Stimulated activated naive CD8-positive, alpha-beta T cell treated with anti-CD3 and anti-CD28 coated beads, Interleukin-15, amount 100 ng/mL, for 72 hours (primary cell): Measurements from ENCODE around the gene NTM.

Experiments used
- ATAC-seq: fragments of 150-1000 bp; cut with Tn5 transposase; 2 replicates; pipeline ENCODE4 v1.10.0; 2021; ENCODE audit warnings: mild to moderate bottlenecking, moderate library complexity
- DNase-seq, 2 donors: peaks; one replicate each; pipeline ENCODE4 v3.0.0; 2021 to 2022
- H3K27ac Mint-ChIP-seq, 2 donors: one replicate each; pipeline ENCODE4 v1.8.0; 2022; ENCODE audit warnings: mild to moderate bottlenecking in 2 of 2, mixed read lengths in 2 of 2, moderate library complexity in 2 of 2
- H3K27me3 Mint-ChIP-seq: one replicate; pipeline ENCODE4 v1.8.0; 2022; ENCODE audit warnings: mixed read lengths
- H3K4me1 Mint-ChIP-seq: one replicate; pipeline ENCODE4 v1.8.0; 2022; ENCODE audit warnings: mild to moderate bottlenecking, mixed read lengths
- H3K4me3 Mint-ChIP-seq, 2 donors: one replicate each; pipeline ENCODE4 v1.8.0; 2022; ENCODE audit warnings: mild to moderate bottlenecking in 2 of 2, mixed read lengths in 2 of 2, moderate library complexity in 1 of 2
- H3K9me3 Mint-ChIP-seq, 2 donors: one replicate each; pipeline ENCODE4 v1.8.0; 2022; ENCODE audit warnings: mixed read lengths in 2 of 2

Gene NTM

DNA sequence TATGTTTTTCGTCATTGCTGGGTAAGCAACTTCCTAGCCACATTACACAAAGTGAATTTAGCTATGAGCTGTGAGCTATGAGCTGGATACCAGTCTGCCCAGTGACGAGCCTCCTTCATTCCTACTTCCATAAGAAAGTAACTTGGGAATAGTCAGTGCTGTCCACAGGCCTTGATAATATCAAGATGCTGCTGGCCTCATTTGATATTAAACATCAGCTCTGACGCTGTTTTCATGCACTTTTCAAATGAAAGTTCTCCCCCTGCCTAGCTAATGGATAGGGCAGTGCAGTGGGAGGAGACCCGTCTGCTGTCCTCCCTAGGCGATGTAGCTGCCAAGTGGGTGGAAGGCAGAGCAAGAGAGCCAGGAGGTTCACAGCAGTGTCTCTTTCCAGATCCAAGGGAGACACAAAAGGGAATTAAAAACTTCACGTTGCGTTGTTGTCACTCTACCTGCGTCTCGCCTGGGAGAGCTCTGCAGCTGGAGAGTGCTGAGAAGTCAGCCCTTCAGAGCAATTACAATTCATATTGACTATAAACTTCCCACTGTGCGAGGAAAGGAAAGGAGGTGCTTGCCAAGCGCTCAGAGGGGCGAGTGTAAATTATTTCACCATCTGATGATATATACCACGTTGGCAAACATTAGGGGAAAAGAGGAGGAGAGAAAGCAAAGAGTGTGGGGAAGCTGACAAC lies 861.4 kb downstream of the NTM start:
- H3K9me3 Mint-ChIP-seq, result peaks cover 7 to 35% of the 10 kb centered on the region in 2 donors
- no peak overlapping the region for H3K4me3 Mint-ChIP-seq
- H3K27me3 Mint-ChIP-seq, result no peaks in the 10 kb centered on the region
- DNase-seq (no peak), ATAC-seq (no peak)
- no peaks in the 10 kb centered on the region for H3K4me1 Mint-ChIP-seq
- H3K27ac Mint-ChIP-seq, result no peak overlapping the region

DNA sequence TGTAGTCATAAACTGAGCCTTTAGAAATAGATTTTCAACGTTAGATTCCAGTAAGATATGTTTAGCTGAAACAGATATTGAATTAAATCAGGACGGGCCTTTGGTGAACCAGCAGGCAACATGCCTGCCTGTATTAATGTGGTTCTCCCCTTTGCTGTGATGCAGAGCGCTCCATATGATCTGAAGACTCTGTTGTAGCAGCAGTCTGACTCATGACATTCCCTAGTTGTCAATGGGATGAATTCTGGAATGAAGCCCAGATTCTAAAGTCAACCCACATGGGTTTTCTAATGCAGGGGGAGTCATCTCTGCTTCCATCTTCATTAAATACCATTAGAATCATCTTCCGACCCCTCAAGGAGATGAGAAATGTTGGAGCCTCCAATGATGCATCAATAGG lies 864.5 kb downstream of the NTM start:
- Mint-ChIP-seq H3K4me1 (no peaks in the 10 kb centered on the region), H3K4me3 (no peak overlapping the region), H3K27ac (no peak overlapping the region), H3K27me3 (no peaks in the 10 kb centered on the region), H3K9me3 (peaks cover 7 to 32% of the 10 kb centered on the region in 2 donors)
- no peak for DNase-seq
- no peak for ATAC-seq

DNA sequence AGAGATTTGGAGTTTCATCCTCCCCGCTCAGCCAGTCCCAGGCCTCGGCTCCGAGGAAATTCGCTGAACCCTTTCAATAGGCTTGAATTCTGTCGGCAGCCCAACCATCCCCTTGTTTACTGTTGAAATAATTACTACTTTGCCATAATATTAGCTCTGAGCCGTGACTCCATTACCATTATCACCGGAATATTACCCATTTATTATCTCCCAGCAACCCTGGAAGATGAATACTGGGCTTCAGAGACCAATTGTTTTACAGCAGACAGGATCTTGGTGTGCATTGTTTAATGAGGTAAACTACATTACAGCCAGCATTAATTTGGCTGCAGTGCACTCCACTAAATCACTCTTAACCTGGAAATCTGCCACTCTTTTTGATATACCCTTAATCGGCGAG lies 867.4 kb downstream of the NTM start:
- peaks cover 7 to 21% of the 10 kb centered on the region in 2 donors for H3K9me3 Mint-ChIP-seq
- DNase-seq (no peak), ATAC-seq (no peak)
- H3K4me3 Mint-ChIP-seq, result no peak overlapping the region
- no peaks in the 10 kb centered on the region for H3K4me1 Mint-ChIP-seq
- no peaks in the 10 kb centered on the region for H3K27me3 Mint-ChIP-seq
- no peak overlapping the region for H3K27ac Mint-ChIP-seq

DNA sequence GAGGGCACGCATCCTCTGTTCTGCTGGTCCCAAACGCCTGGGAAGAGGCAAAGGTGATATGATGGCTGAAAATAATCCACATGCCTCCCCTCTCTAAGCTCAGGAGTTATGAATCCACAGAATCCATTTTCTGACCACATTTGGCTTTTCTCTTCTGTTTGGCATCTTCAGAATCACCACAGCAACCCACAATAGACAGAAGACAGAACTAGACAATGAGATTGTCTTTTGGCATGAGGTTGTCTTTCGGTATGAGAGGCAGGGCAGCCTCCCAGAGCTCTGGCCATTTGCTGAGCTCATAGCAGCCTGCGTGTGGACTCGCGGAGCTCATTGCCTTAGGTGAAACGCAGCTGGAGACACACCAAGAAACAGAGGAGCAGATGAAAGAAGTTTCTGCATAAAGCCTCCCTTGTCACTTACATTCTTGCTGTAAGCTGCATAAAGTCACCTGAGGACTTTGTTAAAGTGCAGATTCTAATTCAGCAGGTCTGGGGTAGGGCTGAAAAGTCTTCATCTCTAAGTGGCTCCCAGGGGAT lies 868.0 kb downstream of the NTM start:
- no peaks in the 10 kb centered on the region for H3K27me3 Mint-ChIP-seq
- DNase-seq (no peak), ATAC-seq (no peak)
- peaks cover 7 to 18% of the 10 kb centered on the region in 2 donors for H3K9me3 Mint-ChIP-seq
- no peak overlapping the region for H3K4me3 Mint-ChIP-seq
- H3K4me1 Mint-ChIP-seq, result no peaks in the 10 kb centered on the region
- no peak overlapping the region for H3K27ac Mint-ChIP-seq

DNA sequence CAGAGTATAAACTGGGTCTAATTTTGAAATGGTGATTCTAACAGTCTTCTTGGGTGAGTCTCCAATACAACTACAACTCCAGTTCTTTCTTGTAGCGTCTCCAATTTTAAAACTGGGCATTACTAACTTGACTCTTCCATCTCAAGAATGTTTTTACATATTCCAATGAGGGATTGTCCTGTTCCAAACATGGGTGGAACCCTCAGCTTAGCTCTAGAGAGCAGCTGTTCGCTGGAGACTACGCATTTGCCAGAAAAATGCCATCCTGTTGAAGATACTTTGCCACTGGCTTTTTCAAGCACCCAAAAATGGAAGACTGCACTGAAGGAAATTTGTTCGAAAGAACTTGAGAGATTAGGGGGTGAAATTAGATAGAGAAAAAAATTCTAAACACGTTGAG lies 870.0 kb downstream of the NTM start:
- Mint-ChIP-seq H3K27ac (no peak overlapping the region), H3K9me3 (peaks cover 0 to 8% of the 10 kb centered on the region in 2 donors), H3K4me1 (no peaks in the 10 kb centered on the region), H3K4me3 (no peak overlapping the region), H3K27me3 (no peaks in the 10 kb centered on the region)
- DNase-seq, result no peak
- ATAC-seq, result no peak

DNA sequence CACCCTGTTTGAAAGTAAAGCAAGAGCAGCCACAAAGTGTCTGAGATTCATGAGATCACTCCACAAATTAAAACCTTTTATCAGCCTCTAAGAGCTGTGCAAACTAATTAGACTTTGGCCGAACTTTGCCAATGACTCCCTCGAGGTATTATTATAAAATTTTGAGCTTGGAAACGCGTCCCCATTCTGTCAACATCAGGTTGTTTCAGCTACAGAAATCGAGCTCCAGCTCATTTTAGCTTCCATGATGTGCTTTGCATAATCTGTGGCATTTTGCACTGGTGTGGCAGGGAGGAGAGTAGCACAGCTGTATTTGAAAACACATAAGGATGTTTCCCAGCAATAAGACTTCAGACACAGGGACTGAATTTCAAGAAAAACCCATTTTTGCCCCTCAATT lies 872.2 kb downstream of the NTM start:
- Mint-ChIP-seq H3K4me1 (no peaks in the 10 kb centered on the region), H3K27ac (no peak overlapping the region), H3K9me3 (peaks cover 0 to 8% of the 10 kb centered on the region in 2 donors), H3K4me3 (no peak overlapping the region), H3K27me3 (no peaks in the 10 kb centered on the region)
- ATAC-seq (no peak), DNase-seq (no peak)

DNA sequence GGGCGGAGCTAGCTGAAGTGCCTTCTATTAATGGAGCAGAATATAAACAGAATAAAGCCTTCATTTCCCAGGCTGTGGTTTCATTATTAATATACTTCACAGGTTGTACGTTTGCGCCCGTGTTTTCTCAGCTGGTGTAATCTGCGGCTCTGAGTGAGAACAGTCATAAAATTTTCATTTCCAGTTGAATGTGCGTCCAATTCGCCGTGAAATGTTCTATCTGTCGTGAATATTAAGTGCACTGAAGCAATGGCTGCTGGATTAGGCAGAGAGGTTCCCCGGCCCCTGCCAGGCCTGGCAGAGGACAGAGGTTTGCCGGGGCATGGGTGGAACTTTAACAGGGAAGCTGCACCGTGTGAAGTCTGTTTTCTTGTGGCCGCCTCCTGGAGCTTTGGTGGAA lies 874.4 kb downstream of the NTM start:
- DNase-seq (no peak), ATAC-seq (no peak)
- Mint-ChIP-seq H3K4me3 (no peak overlapping the region), H3K27me3 (no peaks in the 10 kb centered on the region), H3K27ac (peak overlapping the region in 1 of 2 donors; percentile 76), H3K9me3 (no peaks in the 10 kb centered on the region), H3K4me1 (no peaks in the 10 kb centered on the region)

DNA sequence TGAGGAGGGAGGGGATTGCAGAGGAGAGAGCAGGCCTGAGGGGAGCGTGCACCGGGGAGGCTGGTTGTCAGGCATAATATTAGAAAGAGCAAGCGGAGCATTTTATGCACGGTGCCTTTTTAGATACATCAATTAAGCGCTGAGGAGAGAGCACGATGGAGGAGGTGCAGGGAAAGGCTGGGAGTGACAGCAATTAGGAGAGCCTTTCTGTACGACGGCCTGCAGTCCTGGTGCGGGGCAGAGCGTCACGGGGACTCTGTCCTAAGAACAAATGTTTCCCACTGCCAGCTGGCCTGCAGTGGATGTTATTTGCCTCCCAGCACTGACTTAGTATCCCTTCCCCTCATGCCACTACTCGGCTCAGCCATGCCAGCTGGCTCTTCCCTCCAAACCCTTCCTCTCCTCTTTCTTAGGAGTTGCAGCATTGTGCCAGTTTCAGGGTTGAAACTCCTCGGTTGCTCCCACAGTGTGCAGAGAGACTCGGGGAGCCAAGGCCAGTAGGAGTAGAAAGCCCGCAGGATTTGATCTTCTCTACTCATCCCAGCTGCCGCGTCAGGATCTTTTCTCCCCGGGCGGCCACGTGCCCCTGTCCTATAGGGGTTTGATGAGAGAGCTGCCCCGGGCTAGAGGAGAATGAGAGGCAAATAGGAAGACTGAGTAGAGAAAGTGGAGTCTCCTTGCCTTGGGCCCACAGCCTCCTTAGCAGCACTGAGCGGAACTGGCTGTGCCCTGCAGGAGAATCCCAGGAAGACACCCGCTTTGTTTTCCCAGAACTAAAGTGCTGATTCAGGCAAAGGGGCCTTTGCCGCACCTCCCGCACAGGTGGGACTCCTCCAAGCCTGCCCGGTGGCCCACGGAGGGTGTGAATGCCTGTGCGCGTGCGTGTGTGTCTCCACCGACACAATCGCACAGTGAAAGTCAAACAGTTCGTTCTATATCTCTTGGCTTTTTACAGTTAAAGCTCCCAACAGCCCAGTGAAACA lies 875.3 kb downstream of the NTM start:
- H3K4me1 Mint-ChIP-seq, result no peaks in the 10 kb centered on the region
- no peak overlapping the region for H3K4me3 Mint-ChIP-seq
- H3K27ac Mint-ChIP-seq, result no peak overlapping the region
- H3K27me3 Mint-ChIP-seq, result no peaks in the 10 kb centered on the region
- no peak for ATAC-seq
- peaks cover 0 to 4% of the 10 kb centered on the region in 2 donors for H3K9me3 Mint-ChIP-seq
- DNase-seq, result no peak

DNA sequence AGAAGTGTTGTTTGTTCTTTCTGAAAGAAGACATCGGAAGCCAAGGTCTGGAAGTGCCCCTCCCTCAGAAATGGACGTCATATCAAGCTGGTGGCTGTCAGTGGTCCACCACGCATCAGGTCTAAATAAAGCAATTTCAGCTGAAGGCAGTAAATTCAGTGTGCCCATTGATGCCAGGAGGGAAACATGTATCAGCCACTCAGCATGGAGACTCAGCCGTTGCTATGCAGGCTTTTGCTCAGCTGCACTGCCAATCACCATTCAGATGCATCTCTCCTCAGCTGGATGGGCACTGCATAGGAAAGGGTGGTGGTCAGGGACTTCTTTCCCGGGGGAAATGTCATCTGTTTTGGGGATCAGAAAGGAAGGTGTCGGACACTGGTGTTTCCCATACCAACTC lies 878.2 kb downstream of the NTM start:
- no peak overlapping the region for H3K27ac Mint-ChIP-seq
- H3K27me3 Mint-ChIP-seq, result no peaks in the 10 kb centered on the region
- peaks cover 4 to 7% of the 10 kb centered on the region in 2 donors for H3K9me3 Mint-ChIP-seq
- DNase-seq, result no peak
- H3K4me1 Mint-ChIP-seq, result no peaks in the 10 kb centered on the region
- H3K4me3 Mint-ChIP-seq, result no peak overlapping the region
- ATAC-seq, result no peak

DNA sequence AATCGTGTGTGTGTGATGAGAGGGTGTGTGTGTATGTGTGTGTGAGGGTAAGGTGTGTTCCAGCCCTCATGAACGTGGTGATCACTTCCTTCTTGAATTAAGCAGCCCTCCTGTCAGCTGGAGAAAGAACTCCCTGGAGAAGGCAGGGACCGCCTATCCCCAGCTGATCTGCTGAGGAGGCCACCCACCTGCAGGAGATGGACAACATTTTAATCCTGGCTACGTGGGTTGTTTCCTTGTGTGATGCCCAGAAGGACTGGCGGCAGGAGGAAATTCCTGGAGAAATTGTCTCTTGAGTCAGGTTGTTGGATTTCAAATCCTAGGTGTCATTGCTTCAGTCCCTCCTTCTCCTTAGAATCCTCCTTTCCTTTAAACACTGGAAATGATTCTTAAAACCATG lies 878.8 kb downstream of the NTM start:
- Mint-ChIP-seq H3K4me3 (no peak overlapping the region), H3K9me3 (peaks cover 4 to 7% of the 10 kb centered on the region in 2 donors), H3K4me1 (no peaks in the 10 kb centered on the region), H3K27ac (no peak overlapping the region), H3K27me3 (no peaks in the 10 kb centered on the region)
- ATAC-seq (no peak), DNase-seq (no peak)

DNA sequence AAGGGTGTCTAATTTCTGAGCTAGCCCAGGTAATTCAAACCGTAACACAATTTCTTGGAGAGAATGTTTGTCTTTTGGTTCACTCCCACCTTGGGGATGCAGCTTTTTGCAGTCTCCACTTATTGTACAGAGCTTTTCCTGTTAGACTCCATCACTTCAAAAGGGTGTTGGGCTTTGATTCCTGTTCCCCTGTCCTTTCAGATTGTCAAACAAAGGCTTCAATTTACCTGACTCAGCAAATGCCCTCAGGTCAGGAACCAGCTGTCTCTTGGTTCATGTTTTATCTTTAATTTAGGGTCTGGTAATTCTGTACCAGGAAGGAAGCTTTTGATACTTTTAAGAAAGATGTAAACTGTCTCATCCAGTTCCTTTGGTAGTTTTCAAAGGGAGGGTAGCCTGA lies 880.6 kb downstream of the NTM start:
- no peaks in the 10 kb centered on the region for H3K27me3 Mint-ChIP-seq
- no peak overlapping the region for H3K27ac Mint-ChIP-seq
- no peak for DNase-seq
- H3K4me1 Mint-ChIP-seq, result no peaks in the 10 kb centered on the region
- H3K4me3 Mint-ChIP-seq, result no peak overlapping the region
- no peak for ATAC-seq
- peaks cover 4 to 7% of the 10 kb centered on the region in 2 donors for H3K9me3 Mint-ChIP-seq

DNA sequence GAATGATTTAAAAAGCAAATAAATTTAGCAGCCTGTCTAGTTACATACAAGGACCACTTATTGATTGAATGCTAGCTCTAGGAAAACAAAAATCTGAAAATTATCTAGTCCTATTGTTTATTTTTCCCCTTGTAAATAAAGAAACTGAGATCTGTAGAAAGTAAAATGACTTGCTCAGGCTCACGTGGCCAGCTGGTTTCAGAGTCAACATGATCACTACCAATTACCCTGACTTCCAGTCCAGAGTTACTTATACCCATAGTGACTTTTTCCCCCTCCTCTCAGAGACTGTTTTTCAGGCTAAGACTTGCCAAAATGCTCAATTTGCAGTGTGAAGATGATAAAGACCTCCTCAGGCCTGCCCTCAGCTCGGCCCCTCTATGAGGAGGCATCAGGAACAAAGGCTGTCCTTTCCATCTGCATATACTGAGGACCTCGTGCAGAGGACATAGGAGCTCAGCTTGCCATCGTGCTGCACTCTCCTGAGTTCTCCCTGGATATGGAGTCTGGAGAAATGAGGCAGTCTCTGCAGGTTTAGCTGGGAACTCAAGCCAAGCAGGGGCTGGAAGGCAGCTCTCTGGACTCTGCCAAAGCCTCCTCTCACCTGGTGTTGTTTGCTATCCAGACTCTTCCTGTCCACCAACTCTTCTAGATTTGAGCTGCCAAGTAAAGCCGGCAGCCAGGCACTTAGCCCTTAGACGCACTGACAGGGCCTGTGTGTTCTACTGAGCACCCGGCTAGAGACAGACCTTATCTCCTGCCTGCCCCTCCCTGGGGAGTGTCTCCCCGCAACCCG lies 883.3 kb downstream of the NTM start:
- DNase-seq (no peak), ATAC-seq (no peak)
- H3K4me3 Mint-ChIP-seq, result no peak overlapping the region
- peaks cover 4 to 7% of the 10 kb centered on the region in 2 donors for H3K9me3 Mint-ChIP-seq
- no peak overlapping the region for H3K27ac Mint-ChIP-seq
- no peaks in the 10 kb centered on the region for H3K4me1 Mint-ChIP-seq
- H3K27me3 Mint-ChIP-seq, result no peaks in the 10 kb centered on the region

DNA sequence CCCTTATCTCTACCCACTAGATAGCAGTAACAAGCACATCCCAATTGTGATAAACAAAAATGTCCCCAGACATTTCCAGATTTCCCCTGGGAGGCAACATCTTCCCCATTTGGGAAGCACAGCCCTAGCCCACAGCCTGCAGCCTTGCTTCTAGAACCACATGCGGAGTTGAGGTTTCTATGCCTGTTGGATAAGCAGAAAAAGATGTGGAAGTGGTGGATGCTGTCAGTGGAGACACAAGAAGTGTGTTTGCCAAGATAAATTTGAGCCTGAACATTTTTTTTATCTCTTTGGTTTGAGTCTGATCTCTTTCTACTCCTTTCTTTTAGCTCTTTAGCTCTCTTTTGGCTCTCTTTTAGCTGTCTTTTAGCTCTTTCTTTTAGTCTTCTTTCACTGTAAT lies 884.5 kb downstream of the NTM start:
- Mint-ChIP-seq H3K27me3 (no peaks in the 10 kb centered on the region), H3K4me3 (no peak overlapping the region), H3K27ac (no peak overlapping the region), H3K4me1 (no peaks in the 10 kb centered on the region), H3K9me3 (peaks cover 4 to 7% of the 10 kb centered on the region in 2 donors)
- no peak for ATAC-seq
- no peak for DNase-seq

DNA sequence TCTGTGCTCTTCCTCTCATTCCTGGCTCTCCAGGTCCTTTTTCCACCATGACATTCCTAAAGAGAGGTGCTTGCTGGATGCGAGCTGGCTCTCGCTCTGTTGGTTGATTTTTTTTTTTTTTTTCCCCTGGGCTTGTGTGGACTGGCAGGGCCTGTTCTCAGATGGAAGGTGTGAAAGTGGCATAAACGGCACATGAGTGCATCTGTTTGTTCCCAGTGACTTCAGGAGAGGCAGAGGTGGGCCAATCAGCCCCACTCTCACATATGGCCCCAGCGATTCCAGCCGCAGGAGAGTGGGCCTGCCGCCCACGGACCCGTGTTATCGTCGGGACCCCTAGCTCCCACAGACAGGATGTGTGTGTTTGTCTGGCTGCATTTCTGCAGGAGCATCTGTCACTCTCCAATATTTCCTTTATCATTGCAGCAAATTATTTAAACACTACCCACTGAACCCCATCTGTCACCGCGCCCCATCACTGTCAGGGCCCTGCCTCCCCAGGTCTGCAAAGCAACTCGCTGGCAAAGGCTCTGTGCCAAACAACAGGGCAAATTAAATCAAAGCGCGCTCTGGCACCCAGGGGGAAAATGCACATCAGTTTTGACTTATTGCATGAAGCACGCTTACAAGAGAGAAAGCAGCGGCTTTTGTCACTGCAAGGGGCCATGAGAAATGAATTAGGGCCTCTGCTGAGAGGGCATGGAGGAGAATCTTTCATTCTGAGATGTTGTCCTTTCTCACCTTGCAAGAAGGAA lies 886.3 kb downstream of the NTM start:
- Mint-ChIP-seq H3K27me3 (no peaks in the 10 kb centered on the region), H3K9me3 (peaks cover 0 to 7% of the 10 kb centered on the region in 2 donors), H3K4me1 (no peaks in the 10 kb centered on the region), H3K4me3 (no peak overlapping the region), H3K27ac (no peak overlapping the region)
- ATAC-seq (no peak), DNase-seq (no peak)

DNA sequence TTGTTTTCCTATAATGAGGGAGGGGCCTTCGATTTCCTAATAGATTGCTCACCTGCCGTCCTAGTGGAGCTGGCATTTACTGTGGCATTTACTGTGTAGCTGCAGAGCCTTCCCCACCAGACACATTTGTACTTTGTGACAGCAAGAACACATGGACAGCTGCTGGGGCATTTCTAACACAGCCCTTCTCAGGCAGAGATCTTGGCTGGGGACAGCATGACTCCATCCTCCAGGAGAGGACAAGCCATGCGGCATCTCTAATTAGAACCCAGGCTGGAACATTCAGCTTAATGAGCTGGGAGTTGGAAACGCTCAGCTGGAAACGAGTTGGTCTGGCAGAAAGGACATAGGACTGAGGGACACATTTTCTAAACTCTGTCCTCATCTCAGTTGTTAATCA lies 887.5 kb downstream of the NTM start:
- no peak overlapping the region for H3K27ac Mint-ChIP-seq
- H3K4me1 Mint-ChIP-seq, result no peaks in the 10 kb centered on the region
- DNase-seq, result no peak
- ATAC-seq, result no peak
- no peak overlapping the region for H3K4me3 Mint-ChIP-seq
- no peaks in the 10 kb centered on the region for H3K27me3 Mint-ChIP-seq
- H3K9me3 Mint-ChIP-seq, result no peaks in the 10 kb centered on the region
